MG63 (cell line): ENCODE measurements around the gene PGF. TPM values are rescaled to one million over a fixed set of nuclear protein-coding genes. Genes with fewer than 3 reads are reported as not detected.
"Not testable (repeated sequence)": the region's sequence is repeated elsewhere in the genome, so short reads cannot be mapped to it uniquely, and the experiment has no call there.

Experiments
- DNase-seq: peaks from one replicate; pipeline ENCODE4 v3.0.0-alpha.2; 2020
- H3K27me3 ChIP-seq: fragments of 250-450 bp; sonication (Bioruptor Pico); 2 replicates; pipeline ENCODE4 v1.5.1; 2020; ENCODE audit warnings: mild to moderate bottlenecking, moderate library complexity
- H3K36me3 ChIP-seq: fragments of 250-450 bp; sonication (Bioruptor Pico); 2 replicates; pipeline ENCODE4 v1.5.1; 2020; ENCODE audit warnings: mild to moderate bottlenecking, moderate library complexity
- H3K4me3 ChIP-seq: fragments of 250-450 bp; sonication (Bioruptor Pico); 2 replicates; pipeline ENCODE4 v1.5.1; 2020; ENCODE audit warnings: mild to moderate bottlenecking, moderate library complexity
- H3K9me3 ChIP-seq: fragments of 250-450 bp; sonication (Bioruptor Pico); 2 replicates; pipeline ENCODE4 v1.5.1; 2020; ENCODE audit warnings: mild to moderate bottlenecking, moderate library complexity
- total RNA-seq: library from RNA; depleted of rRNA; stranded (reverse); fragments of >200 nt; shearing (Covaris generic); gene quantifications from 2 replicates; pipeline ENCODE4 v1.2.3, GENCODE V29; 2014; ENCODE audit warnings: low replicate concordance

The PGF gene
- total RNA-seq, 1 experiment from 2014 or later = 49.2 TPM

DNA sequence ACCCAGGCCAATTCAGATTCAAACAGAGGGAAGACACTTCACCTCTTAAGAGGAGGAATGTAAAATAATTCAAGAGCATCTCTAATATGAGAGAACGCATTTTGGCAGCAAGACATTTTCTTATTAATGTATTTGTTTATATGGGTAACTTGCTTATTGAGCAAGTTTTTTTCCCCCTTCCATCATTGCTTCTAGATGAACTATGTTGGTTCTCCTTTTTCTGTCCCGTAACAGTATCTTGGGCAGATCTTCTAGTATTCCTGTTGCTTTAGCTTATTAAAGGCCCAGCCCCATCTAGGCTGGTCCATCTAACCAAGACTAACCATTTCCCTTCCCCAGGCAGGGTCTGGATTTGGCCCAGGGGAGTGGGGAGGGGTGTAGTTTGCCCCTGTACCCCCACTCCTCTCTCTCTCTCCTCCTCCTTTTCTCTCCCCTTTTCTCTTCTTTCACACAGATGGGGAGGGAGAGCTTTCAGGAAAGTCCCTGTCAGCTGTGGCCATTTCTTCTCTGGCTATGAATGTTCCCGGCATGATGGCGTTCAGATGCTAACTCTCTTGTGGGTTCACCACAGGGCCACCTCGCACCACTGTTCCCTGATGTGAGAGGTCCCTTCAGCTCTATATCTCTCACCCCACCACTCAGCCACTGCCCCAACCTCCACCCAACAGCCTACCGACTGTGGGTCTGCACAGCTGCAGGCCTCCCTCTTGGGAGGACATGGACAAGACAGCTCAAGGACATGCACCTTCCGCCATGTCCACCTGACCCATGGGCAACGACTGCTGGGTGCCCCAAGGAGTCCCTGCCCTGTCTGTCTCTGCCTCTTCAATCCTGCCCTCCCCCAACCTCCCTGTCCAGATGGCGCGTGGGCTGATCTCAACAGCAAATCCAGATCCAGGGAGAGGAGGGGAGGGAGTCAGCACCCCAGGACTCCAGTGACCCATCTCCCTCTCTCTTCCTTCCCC is 16.6 kb downstream of the PGF start:
- Histone ChIP-seq H3K27me3 (no peaks in the 10 kb centered on the region), H3K4me3 (no peak overlapping the region), H3K36me3 (no peaks in the 10 kb centered on the region), H3K9me3 (no peaks in the 10 kb centered on the region)
- DNase-seq = no peak

DNA sequence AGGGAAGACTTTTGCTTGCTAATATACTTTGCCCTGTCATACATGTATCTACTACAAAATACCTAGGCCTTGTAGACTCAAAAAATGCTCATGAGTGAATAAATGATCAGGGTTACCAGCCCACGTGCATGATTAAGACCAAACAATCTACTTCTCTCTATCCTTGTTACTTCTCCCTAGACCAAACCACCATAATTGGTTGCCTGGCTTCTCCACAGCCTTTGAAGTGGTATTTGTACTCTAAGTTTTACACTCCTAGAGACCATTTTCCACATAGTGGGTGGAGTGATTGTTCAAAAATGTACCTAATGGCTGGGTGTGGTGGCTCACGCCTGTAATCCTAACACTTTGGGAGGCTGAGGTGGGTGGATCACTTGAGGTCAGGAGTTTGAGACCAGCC is 18.2 kb downstream of the PGF start:
- Histone ChIP-seq H3K9me3 (no peaks in the 10 kb centered on the region), H3K4me3 (no peak overlapping the region), H3K27me3 (no peaks in the 10 kb centered on the region), H3K36me3 (no peaks in the 10 kb centered on the region)
- DNase-seq = no peak

- H3K36me3 ChIP-seq = no peaks in the 10 kb centered on the region
- DNase-seq = no peak
These were observed 18.7 kb downstream of the PGF start for GRCh38 chr14:74936731-74937130.

GRCh38 chr14:74936151-74936550 is 19.2 kb downstream of the PGF start:
- Histone ChIP-seq H3K36me3 (no peaks in the 10 kb centered on the region), H3K9me3 (no peaks in the 10 kb centered on the region), H3K27me3 (no peaks in the 10 kb centered on the region), H3K4me3 (no peak overlapping the region)
- no peak for DNase-seq

More at GRCh38 chr14:74936731-74937130, 18.7 kb downstream of the PGF start:
- no peaks in the 10 kb centered on the region for H3K9me3 ChIP-seq
- H3K27me3 ChIP-seq = no peaks in the 10 kb centered on the region
- H3K4me3 ChIP-seq = no peak overlapping the region

DNA sequence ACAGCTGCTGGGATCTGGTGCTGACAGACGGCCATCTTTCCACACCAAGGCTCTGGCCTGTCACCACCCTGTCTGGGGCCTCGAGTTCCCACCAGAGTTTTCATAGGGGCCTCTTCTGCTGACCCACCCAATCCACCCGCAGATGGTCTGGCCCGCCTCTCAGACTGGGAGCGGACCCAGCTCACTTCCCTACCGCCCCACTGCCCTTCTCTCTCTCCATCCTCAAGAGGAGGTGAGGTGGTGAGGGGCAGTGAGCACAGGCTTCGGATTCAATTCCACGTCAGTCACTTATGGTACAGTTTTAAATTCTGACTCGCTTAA is 20.1 kb downstream of the PGF start:
- Histone ChIP-seq H3K4me3 (no peak overlapping the region), H3K9me3 (no peaks in the 10 kb centered on the region), H3K36me3 (no peaks in the 10 kb centered on the region), H3K27me3 (no peaks in the 10 kb centered on the region)
- no peak for DNase-seq

- Histone ChIP-seq H3K9me3 (no peaks in the 10 kb centered on the region), H3K4me3 (no peak overlapping the region), H3K27me3 (no peaks in the 10 kb centered on the region), H3K36me3 (no peaks in the 10 kb centered on the region)
- DNase-seq = no peak
These were observed 20.7 kb downstream of the PGF start for GRCh38 chr14:74934476-74935359.

DNA sequence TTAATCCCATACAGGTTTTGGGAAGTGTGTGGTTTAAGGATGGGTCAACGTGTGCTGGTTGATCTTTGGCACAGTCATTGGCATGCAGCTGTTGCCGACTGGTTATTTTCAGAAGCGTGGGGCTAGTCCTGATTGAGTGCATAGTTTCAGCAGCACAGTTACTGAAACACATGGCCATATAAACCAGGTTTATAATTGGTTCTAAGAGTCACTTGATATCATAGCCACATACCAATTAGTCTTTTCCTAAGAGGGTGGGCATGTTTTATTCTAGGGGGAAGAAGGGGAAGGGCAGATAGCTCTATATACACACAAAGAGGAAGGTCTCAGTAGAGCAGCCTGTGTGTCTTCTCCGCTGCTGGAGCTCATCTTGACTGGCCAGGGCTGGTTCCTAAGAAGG is 21.4 kb downstream of the PGF start:
- H3K36me3 ChIP-seq = no peaks in the 10 kb centered on the region
- H3K9me3 ChIP-seq = no peaks in the 10 kb centered on the region
- H3K4me3 ChIP-seq = no peak overlapping the region
- no peaks in the 10 kb centered on the region for H3K27me3 ChIP-seq
- DNase-seq = no peak

- not testable (repeated sequence) for H3K27me3 ChIP-seq, H3K9me3 ChIP-seq, H3K4me3 ChIP-seq, H3K36me3 ChIP-seq, DNase-seq
These were observed 22.5 kb downstream of the PGF start for GRCh38 chr14:74932936-74933335.

GRCh38 chr14:74932401-74932901 is 22.9 kb downstream of the PGF start:
- no peak for DNase-seq
- H3K9me3 ChIP-seq = no peaks in the 10 kb centered on the region
- no peaks in the 10 kb centered on the region for H3K36me3 ChIP-seq
- no peak overlapping the region for H3K4me3 ChIP-seq
- no peaks in the 10 kb centered on the region for H3K27me3 ChIP-seq

DNA sequence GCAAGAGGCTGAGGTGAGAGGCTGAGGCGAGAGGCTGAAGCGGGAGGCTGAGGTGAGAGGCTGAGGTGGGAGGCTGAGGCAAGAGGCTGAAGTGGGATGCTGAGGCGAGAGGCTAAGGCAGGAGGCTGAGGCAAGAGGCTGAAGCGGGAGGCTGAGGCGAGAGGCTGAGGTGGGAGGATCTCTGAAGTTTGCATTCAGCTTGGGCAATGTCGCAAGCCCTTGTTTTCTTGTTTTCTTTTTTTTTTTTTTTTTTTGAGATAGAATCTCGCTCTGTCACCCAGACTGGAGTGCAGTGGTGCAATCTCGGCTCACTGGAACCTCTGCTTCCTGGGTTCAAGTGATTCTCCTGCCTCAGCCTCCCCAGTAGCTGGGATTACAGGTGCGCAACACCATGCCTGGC is 23.7 kb downstream of the PGF start:
- not testable (repeated sequence) for H3K36me3 ChIP-seq, H3K9me3 ChIP-seq, DNase-seq, H3K4me3 ChIP-seq, H3K27me3 ChIP-seq

DNA sequence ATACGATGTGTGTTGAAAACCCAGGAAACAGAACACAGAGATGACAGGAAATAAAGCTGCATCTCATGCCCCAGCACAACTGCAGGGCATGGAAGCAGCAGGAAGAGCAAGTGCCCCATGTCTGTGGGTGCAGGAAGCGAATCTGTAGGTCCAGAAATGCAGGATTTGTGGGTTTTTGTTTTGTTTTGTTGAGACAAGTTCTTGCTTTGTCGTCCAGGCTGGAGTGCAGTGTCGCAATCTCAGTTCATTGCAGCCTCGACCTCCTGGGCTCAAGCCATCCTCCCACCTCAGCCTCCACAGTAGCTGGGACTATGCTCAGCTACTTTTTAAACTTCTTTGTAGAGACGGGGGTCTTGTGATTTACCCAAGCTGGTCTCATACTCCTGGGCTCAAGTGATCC is 26.2 kb downstream of the PGF start:
- H3K9me3 ChIP-seq = no peaks in the 10 kb centered on the region
- no peaks in the 10 kb centered on the region for H3K36me3 ChIP-seq
- H3K27me3 ChIP-seq = no peaks in the 10 kb centered on the region
- H3K4me3 ChIP-seq = no peak overlapping the region
- no peak for DNase-seq

DNA sequence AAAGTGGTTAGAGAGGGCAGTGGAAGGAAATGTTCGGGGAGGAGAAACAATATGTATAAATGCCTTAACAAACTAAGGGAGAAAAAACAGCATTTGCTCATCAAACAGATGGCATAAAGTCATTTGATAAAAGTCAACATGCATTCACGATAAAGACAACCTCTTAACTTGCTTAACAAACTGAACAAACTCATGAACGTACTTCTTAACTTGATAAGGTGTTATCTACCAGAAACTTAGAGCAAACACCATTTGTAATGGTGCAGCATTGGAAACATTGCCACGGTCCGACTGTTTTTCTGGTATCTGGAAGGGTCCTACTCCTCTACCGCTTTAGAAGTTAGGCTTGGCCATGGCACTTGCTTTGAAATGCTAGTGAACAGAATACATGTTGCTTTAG is 28.2 kb downstream of the PGF start:
- H3K9me3 ChIP-seq = no peaks in the 10 kb centered on the region
- no peak overlapping the region for H3K4me3 ChIP-seq
- DNase-seq = no peak
- no peaks in the 10 kb centered on the region for H3K27me3 ChIP-seq
- H3K36me3 ChIP-seq = no peaks in the 10 kb centered on the region

- DNase-seq = no peak
- Histone ChIP-seq H3K27me3 (no peaks in the 10 kb centered on the region), H3K9me3 (no peaks in the 10 kb centered on the region), H3K36me3 (no peaks in the 10 kb centered on the region), H3K4me3 (no peak overlapping the region)
These were observed 31.3 kb downstream of the PGF start for GRCh38 chr14:74924061-74924460.

- Histone ChIP-seq H3K36me3 (no peaks in the 10 kb centered on the region), H3K27me3 (no peaks in the 10 kb centered on the region), H3K4me3 (peak within 1 kb of the TSS; percentile 59), H3K9me3 (no peaks in the 10 kb centered on the region)
- peak; percentile 72 for DNase-seq
These were observed 32.5 kb downstream of the PGF start, which contains the start of gene RPS6KL1 for GRCh38 chr14:74922752-74923401. RPS6KL1 (minus strand) TSS chr14:74923260; CDS start chr14:74921541, 1,719 bp downstream.

GRCh38 chr14:74921987-74922751 is 33.2 kb downstream of the PGF start:
- H3K4me3 ChIP-seq = peak overlapping the region; percentile 59
- no peaks in the 10 kb centered on the region for H3K27me3 ChIP-seq
- no peaks in the 10 kb centered on the region for H3K9me3 ChIP-seq
- no peaks in the 10 kb centered on the region for H3K36me3 ChIP-seq
- DNase-seq = no peak

DNA sequence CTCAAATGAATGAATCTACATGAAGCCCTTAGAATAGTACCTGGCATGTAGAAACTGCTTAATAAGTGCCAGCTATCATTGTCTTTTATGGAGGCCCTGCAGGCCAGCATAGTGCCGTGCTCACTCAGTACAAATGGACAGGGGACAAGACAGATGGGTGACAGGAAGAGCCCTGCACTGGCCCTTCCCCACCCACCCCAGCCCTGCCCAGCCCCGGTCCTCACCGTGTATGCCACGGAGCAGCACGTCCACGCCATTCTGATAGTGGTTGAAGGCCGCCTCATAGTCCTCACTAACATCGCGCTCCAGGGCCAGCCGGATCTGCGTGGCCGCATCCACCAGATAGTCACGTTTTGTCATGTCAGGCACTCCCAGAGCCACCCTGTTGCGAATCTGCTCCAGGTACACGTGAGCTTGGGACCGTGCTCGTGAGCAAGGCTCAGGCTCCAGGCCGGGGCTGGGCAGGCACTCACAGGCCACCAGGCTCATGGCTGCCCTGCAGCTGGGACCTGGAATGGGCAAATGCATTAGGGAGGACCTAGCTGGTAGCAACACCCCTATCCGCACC is 34.3 kb downstream of the PGF start:
- no peaks in the 10 kb centered on the region for H3K9me3 ChIP-seq
- no peaks in the 10 kb centered on the region for H3K36me3 ChIP-seq
- no peaks in the 10 kb centered on the region for H3K27me3 ChIP-seq
- no peak overlapping the region for H3K4me3 ChIP-seq
- no peak for DNase-seq
